HG03460 (cell line): ENCODE data around the gene CDH11.

Experiments
- ATAC-seq: cut with Tn5 transposase; IDR thresholded peaks from one replicate; pipeline ENCODE4 v1.9.1; 2021; ENCODE audit not compliant: unreplicated experiment

The CDH11 gene

DNA sequence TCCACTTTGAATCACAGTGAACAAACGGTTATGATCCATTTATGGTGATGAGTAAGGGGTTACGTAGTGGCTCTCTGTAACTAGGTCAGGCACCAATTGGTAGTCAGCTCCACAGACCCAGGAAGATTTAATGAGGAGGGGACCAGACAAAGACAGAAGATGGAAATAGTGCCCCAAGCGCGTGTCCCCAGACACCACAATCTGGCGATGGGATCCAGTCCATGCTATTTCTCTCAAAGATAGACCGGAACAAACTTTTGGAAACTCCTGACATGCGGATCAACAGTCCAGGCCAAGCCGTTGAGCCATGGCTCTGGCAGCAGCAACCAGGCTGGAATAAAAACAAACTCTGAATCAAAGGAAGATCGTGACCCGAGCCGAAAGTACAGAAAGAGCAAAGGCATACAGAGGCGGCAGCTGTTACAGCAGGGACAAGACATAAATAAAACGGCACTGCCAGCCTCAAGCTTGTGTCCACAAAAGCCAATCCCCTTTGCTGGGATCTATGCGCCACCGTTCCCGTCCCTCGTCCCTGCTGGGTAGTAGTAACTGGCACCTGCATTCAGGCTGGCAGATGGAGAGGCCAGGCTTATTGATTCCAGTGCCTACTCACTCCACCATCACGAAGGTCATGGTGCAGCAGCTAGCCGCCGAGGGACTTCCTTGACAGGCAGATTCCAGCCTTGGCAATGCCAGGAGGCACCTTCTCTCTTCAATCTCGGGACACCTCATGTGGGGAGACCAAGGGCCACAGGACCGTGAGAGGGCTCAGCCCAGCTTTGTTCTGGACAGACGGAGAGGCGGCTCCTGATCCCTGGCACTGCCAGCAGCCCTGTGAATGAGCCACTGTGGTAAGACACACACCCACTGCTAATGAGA lies 50.2 kb downstream of the CDH11 start:
- ATAC-seq, result no peak

DNA sequence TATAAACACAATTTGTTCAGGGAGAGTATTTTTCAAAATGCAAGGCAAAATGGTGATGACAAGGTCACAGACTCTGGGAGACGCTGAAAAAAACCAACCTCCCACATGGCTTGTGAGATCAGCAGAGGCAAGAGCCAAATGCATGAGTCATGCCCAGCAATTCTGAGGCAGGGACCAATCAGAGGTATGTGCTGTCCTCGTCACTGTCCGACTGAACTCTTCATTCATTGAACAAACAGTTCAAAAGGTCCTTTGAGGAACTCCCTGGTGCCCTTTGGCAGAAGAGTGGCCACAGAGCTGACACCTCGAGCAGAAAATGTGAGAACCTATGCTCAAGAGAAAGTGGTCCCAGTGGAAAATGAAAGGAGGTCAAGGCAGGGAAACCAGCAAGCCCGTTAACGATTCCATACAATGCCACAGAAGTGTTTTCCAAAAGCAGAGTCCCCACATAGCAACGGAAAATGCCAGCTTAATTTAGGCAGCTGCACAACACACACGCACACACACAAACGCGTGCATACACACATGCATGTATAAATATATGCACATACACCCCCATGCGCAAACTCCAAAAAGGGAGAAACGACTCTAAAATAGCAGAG lies 50.9 kb downstream of the CDH11 start:
- ATAC-seq, result no peak

DNA sequence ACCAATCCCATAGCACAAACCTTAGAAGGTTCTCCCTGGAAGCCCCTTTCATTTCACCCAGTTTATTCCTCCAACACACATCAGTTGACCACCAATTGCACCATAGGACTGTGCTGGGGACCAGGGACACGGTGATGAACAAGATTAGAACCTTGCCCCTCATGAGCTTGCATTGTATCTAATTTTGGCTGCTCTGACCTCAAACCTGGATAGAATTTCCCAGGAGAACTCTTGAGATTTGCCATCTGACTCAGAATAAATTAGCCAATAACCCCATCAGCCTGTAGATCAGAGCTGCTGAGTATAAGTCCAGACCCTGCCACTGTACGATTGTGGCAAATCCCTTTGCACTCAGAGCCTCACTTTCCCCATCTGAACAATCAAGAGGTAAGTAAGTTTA lies 52.1 kb downstream of the CDH11 start:
- no peak for ATAC-seq

DNA sequence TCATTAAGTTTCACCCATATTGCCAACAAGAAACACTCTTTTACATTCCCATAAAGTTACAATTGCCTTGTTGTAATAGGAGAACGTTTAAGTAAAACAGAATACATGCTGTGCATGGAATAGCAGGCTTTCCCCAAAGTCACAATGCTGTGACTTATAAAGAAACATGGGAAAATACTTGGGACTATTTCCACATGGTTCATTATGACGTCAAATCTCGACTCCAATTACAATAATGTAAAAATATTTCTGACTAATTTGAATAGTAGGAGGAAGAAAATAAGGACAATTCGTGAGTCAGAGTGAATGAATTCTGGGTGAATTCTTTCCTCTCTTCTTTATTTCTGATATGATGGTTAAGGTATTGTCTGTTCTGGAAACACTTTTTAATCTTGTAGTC lies 52.8 kb downstream of the CDH11 start:
- no peak for ATAC-seq

DNA sequence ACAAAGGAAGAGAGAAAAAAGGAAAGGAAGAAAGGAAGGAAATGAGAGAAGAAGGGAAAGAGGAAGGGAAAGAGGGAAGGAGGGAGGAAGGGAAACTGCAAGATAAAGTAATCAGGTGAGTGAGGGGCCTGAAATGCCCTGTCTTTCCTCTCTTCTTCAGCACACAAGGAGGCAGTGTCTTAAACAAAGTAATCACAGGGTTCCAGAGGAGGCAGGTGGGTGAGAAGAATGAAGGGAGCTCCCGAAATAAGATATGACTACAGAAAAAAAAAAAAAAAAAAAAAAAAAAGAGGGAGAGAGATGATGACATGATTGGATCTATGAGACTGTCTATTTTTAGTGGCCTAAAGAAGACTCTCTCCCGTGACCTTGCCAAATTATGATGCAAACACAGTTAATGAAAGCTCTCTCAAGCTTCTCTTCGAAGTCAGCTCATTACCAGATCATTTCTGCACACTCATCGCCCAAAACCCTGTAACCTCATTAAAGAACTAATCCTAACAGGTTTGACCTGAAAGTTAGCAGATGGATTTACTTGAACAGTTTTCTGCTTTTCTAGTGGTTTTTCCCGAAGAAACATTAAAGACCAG lies 53.6 kb downstream of the CDH11 start:
- ATAC-seq, result no peak

DNA sequence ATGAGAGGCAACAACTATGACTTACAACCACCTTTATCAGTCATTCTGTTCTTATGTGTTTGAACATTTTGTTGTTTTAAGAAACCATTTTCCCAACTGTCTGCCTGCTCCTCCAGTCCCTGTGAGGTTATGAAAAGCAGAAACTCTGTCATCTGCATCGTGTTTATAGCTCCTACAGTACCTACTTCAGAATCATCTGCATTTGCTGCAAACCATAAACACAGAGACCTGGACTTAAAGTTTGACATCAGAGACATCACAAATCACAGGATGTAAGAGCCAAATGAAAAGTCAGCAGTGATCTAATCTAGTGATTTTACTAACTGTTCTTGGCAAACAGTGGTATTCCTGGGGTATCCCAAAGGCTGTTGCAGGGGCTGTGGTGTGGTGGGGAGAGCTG lies 55.2 kb downstream of the CDH11 start:
- no peak for ATAC-seq

DNA sequence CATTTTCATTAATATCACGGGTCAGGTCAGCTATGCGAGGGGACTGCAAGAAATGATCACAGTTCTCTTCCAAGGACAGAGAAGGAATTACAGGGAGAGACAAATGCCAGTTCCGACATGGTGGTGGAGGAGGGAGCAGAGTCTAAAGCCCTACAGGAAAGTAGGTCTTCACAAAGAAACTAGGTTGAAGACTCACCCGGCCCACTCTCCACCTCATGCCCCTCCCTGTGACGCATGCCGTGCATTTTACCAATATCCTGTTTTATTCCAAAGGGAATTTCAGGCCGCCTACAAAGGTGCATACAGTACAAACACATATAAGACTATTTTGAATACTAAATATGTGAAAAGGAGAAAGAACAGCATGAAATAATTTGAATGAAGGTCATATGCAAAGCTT lies 56.8 kb downstream of the CDH11 start:
- ATAC-seq, result no peak

DNA sequence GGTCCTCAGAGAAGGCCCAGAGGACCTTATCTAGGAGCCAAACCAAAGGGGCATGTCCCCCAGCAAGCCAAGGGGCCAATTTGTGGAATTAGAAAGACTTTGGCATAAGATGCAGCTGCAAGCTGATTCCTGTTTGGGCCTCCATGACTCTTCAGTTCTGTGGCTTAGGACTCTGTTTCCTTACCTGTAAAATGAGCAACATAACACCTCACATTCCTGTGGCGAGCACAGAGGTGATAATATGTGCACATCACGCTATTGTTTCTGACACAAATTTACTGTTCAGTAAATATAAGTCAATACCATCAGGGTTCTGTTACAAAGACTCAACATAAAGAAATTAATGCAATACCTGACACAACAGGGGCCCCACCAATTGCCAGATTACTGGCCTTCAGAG lies 57.7 kb downstream of the CDH11 start:
- no peak for ATAC-seq

DNA sequence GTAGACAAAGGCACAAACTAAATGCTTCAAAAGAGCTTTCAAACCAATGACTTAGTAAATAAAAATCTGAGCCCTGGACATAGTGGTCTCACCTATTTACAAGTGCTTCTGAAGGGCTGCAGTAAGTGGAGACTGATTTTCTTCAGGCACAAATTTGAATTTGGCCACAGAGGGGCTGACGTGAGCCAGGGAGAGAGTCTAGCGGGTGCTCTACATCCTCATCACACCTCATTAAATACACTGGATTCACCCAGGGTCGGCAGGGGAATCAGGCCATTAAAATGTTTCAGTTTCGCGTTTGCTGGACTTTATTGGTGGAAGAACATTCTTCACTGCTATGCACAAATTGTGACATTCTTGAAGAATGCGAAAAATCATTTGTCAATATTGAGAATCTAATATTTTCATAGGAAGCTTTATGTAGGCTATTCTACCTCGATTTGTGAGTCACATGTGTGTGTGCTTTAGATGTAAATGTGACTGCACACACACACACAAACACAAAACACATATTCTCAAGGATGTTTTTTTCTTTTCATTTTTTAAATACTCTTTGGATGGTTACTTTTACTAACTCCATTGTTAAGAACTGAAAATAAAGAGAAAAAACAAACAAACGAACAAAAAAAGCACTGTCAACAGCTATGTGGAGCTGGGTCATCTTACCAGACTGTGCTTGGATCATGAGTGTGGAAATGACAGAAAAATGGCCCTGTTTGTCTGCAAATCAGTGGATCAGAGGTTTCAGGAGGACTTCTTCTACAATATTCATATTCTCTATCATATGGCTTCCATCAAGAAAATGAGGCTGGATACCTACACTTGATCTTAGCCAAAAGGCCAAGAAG lies 58.9 kb downstream of the CDH11 start:
- ATAC-seq, result no peak

DNA sequence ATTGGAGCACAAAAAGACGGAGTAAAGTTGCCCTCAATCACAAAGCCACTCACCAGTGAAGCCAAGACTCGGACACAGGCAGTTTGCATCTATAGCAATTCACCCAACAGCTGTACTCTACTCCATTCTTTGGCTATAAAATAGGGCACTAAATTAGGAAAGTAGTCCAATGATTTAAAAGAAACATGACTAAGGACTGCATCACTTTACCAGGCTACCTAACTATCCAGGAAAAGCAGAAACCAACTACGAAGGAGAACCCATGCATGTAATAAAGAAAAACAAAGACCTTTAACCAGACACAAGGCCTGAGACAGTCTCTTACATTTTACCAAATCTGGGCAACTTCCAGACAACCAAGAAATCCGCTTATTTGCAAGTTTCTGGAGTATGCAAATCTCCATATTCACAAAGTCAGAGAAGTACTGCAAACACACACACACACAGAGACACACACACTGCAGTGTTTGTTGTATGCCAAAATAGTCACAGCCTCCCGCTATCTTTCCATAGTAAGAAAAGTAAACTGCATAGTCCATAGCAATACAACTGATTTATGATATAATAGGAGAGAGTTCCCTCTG lies 59.8 kb downstream of the CDH11 start:
- ATAC-seq, result no peak

DNA sequence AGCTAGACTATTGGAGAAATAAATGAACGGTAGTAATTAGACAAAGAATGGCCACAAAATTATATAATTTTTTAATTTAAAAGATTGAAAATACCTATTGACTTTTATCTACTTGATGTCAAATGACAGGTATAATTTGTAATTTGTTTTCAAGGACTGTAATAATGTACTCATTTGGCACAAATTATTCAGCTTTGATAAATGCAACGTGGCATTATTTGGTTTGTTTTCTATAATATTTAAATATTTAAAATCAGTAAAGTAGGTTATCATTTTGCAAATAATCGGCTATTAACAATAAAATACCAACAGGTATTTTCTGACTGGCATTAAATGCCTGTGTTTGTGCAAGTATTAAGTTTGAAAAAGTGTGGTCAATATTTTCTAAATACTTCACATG lies 60.6 kb downstream of the CDH11 start:
- ATAC-seq, result no peak

DNA sequence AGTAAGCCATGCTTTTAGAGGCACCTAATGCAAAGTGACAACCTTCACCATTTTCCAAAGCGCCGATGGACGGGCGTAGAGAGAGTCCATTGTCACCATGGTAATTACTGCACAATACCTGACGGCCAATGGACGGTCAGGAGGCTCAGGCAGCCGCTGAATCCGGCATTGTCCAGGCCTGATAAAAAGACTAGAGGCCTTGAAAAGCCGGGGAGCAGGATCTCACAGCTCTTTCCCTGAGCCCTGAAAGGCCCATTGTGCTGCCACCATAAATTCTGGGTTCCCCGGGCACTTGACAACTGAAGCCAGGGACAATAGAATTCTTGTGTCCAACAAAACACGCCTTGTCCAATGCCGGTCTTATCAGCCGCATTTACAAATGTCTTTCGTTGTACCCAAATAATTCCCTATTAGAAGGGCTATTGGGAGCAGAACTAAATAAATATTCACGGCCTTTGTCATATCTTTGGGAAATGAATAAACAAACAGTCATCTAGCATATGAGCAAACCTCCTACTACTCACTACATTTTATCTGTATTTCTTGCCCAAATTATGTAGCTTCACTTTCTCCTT lies 62.4 kb downstream of the CDH11 start:
- ATAC-seq, result no peak

DNA sequence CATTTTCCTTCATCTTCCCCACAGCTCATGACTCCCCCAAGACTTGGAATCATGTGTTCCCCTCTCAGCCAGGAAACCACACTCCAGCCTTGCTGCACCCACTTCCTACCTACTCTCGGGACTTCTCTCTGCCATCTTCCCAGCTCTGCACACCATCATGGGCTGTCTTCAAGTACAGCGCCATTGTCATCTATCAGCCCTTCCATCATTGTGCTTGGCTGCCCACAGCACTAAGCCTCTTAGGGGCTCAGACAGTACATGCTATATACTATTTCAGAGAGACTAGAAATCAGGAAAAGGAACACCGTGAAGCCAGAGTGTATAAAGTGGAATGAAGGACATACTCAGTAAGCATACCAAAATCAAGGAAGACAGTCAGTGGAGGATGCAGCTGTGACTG lies 64.7 kb downstream of the CDH11 start:
- ATAC-seq, result no peak

DNA sequence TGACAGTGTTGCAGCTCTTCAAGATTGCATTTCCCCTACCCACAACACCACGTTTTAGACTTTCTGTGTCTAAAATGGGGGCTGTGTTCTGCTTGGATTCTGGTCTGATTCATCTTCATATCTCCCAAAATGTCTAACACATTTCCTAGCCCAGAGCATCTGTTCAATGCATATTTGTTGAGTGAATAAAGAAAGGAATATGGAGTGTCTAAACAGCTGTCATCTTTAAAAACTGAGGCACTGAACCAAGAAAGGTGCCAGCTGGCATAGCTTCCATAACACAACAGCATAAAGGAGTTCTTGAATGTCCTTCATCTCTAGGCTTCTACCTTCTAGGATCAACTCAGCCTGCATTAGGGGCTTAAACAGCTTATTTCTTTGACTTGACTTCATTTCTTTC lies 67.4 kb downstream of the CDH11 start:
- ATAC-seq, result no peak

DNA sequence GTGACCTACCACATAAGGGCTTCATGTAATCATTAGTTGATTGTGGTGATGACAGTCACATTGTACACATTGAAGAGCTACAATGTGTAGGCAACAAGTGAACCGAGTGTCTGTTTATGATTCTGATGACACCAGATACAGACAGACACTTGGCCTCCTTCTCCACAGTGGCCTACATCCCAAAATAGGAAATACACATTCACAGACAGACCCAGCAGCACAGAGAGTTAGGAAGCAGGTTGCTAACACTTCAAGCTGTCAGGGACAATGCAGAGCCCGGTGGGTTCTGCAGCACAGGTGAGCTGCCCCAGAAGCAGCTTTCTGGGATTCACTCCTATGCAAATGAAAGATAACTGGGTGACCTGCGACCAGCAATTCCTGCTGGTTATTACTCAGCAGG lies 72.2 kb downstream of the CDH11 start:
- ATAC-seq, result no peak

DNA sequence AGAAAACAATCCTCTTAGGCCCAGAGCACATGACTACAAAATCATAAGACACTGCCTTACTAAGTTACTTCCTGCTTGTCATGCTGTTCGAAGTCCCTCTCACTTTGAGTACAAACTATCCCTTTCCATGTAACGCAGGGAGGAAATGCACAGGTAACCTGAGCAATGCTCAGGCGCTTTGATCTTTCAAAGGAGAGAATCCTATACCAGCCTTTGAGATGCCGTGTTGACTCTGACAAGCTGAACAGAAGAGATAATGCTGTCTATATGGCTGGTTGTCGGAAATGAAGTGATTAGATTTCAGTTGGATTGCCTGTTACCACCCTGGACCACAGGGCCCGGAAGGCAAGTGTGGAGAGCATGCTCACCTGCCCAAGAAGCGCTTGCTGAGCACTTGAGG lies 75.9 kb downstream of the CDH11 start:
- ATAC-seq, result no peak

DNA sequence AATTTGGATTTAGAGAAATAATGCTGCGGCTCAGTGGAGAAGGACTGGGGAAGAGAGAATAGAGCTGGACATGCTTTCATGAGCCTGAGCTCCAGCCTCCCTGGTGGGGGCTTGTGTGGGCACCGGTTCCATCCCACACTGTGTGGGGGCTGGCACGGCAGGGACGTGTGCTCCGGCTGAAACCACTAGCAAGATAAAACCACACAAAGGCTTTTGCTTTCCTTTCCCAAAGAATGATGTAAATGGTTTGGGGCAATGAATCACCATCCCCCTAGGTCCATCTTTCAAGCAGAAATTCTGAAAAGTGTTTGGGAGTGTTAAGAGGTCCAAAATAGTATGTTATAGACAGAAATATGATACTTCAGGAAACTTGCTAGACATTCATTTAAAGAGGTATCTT lies 77.0 kb downstream of the CDH11 start:
- no peak for ATAC-seq

DNA sequence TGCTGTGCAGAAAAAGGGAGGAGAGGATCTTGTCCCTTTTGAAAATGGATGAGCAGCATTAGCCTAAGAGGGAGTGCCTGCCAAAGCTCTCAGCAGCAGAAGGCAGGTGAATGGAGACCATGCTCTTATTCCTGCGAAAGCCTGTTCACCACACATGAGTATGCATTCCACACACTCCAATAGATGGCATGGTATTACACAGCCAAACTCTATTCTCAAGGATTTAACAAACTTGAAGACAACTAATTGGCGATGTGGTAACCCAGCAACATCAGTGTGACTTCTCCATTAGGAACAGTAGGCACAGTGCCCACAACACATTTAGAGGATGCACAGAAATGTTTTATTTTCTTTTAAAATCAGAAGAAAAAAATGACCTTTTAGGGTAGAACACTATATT lies 77.8 kb downstream of the CDH11 start:
- no peak for ATAC-seq

DNA sequence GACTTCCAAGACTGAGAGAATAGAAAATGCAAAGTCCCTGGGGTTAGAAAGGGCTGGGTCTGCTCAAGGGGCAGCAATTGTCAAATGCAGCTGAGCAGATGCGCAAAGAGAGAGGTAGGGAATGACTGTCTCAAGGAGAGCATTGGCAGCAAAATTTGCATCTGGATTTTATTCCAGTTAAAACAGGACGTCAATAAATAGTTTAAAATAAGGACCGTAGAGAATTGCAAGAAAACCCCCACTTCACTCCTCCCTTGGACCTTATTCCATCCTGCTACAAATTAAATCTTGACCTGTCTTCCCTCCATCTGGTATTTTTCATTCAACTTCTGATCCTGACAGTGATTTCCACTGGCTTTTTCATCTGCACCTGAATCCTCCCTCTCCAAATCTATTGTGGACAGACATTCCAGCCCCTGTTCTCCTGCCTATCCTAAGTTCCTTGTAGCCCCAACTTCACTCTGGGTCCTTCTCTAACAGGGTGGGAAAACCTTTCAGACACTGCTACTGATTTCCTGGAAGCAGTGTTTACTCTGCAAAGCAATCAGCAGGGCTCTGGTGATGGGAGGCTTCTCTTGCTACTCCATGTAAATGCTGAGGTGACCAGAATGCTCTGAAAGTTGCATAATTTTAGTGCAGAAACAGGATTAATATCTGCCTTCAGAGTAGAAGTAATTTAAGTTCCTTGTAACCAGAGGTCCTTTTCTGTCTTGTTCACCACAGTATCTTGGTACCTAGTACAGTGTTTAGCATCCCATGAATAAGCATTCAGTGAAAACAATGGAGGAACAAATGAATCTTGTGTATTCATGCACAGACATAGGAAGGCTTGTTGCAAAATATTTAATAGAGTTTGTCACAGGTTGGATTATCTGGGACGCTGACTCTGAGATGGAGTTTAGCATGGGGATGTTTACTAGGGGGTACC lies 79.2 kb downstream of the CDH11 start:
- no peak for ATAC-seq

DNA sequence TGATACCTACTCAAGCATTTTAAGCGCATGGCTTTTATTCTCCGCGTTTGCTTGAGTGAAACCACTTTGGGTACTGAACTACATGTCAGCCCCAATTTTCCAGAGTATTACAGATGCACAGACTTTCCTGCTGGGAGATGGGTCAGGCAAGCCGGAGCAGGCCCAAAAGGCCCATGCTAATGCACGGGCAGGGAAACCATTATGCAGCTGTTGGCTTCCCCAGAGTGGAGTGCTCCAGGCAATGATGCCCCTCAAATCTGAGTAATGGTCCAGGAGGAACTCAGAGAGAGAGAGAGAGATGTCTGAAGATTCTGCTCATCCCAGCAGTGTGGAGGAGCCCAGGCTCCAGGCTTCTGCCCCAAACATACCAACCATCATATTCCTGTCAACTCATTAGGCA lies 80.2 kb downstream of the CDH11 start:
- ATAC-seq, result no peak
